Measurements from ENCODE around the gene S100A7A.
"Not testable (repeated sequence)": the region's sequence is repeated elsewhere in the genome, so short reads cannot be mapped to it uniquely, and the experiment has no call there.

S100A7A gene

GRCh38 chr1:153444078-153444477 lies 27.8 kb downstream of the S100A7A start:
- H3K4me1 ChIP-seq (ENCODE audit: insufficient read depth, insufficient read length), result no peaks in the 10 kb centered on the region

GRCh38 chr1:153447498-153448170 lies 31.3 kb downstream of the S100A7A start:
- Histone ChIP-seq H3K36me3 (ENCODE audit: insufficient read depth, insufficient read length, low read length) (no peaks in the 10 kb centered on the region), H3K27me3 (ENCODE audit: insufficient read depth, insufficient read length) (peaks cover 2% of the 10 kb centered on the region), H3K4me1 (ENCODE audit: insufficient read depth, insufficient read length) (no peaks in the 10 kb centered on the region), H3K4me3 (ENCODE audit: insufficient read length, low read depth) (no peak overlapping the region), H3K9ac (ENCODE audit: insufficient read length, low read depth) (no peak overlapping the region), H3K9me3 (ENCODE audit: insufficient read depth, low read length) (peaks cover 6% of the 10 kb centered on the region; the same call in 1 of the 2 replicates)
- TF ChIP-seq YY1 (IDR thresholded peaks at IDR 0.05; ENCODE audit: insufficient read depth, insufficient read length) (no peak), SUZ12 (IDR thresholded peaks at IDR 0.05; ENCODE audit: extremely low read depth, insufficient read depth, insufficient read length) (no peak), ZNF274 (IDR thresholded peaks at IDR 0.05; ENCODE audit: low read depth, low read length) (no peak)
- no peak for DNase-seq (ENCODE audit: low read depth, low spot score)

More at GRCh38 chr1:153444078-153444477, 27.8 kb downstream of the S100A7A start:
- Histone ChIP-seq H3K9ac (ENCODE audit: insufficient read length, low read depth) (no peak overlapping the region), H3K36me3 (ENCODE audit: insufficient read depth, insufficient read length, low read length) (no peaks in the 10 kb centered on the region), H3K4me3 (ENCODE audit: insufficient read length, low read depth) (no peak overlapping the region), H3K9me3 (ENCODE audit: insufficient read depth, low read length) (peaks cover 6% of the 10 kb centered on the region; the same call in 1 of the 2 replicates), H3K27me3 (ENCODE audit: insufficient read depth, insufficient read length) (no peaks in the 10 kb centered on the region)
- no peak for TF ChIP-seq ZNF274 (IDR thresholded peaks at IDR 0.05; ENCODE audit: low read depth, low read length)
- no peak for TF ChIP-seq SUZ12 (IDR thresholded peaks at IDR 0.05; ENCODE audit: extremely low read depth, insufficient read depth, insufficient read length)
- no peak for TF ChIP-seq YY1 (IDR thresholded peaks at IDR 0.05; ENCODE audit: insufficient read depth, insufficient read length)
- DNase-seq (ENCODE audit: low read depth, low spot score), result no peak

GRCh38 chr1:153448851-153449250 lies 32.5 kb downstream of the S100A7A start:
- H3K36me3 ChIP-seq (ENCODE audit: insufficient read depth, insufficient read length, low read length); DNase-seq (ENCODE audit: low read depth, low spot score); H3K9ac ChIP-seq (ENCODE audit: insufficient read length, low read depth); H3K4me3 ChIP-seq (ENCODE audit: insufficient read length, low read depth); H3K4me1 ChIP-seq (ENCODE audit: insufficient read depth, insufficient read length); H3K27me3 ChIP-seq (ENCODE audit: insufficient read depth, insufficient read length); H3K9me3 ChIP-seq (ENCODE audit: insufficient read depth, low read length): not testable (repeated sequence)

- peaks cover 2% of the 10 kb centered on the region for H3K27me3 ChIP-seq (ENCODE audit: insufficient read depth, insufficient read length)
- TF ChIP-seq YY1 (IDR thresholded peaks at IDR 0.05; ENCODE audit: insufficient read depth, insufficient read length) (no peak), ZNF274 (IDR thresholded peaks at IDR 0.05; ENCODE audit: low read depth, low read length) (no peak), SUZ12 (IDR thresholded peaks at IDR 0.05; ENCODE audit: extremely low read depth, insufficient read depth, insufficient read length) (no peak)
- no peaks in the 10 kb centered on the region for H3K4me1 ChIP-seq (ENCODE audit: insufficient read depth, insufficient read length)
- no peaks in the 10 kb centered on the region for H3K9me3 ChIP-seq (ENCODE audit: insufficient read depth, low read length)
- no peaks in the 10 kb centered on the region for H3K36me3 ChIP-seq (ENCODE audit: insufficient read depth, insufficient read length, low read length)
- no peak overlapping the region for H3K9ac ChIP-seq (ENCODE audit: insufficient read length, low read depth)
- H3K4me3 ChIP-seq (ENCODE audit: insufficient read length, low read depth), result no peak overlapping the region
- DNase-seq (ENCODE audit: low read depth, low spot score), result no peak
Measured at GRCh38 chr1:153456396-153456795, 40.1 kb downstream of the S100A7A start.

GRCh38 chr1:153459655-153460054 lies 43.3 kb downstream of the S100A7A start:
- Histone ChIP-seq H3K9me3 (ENCODE audit: insufficient read depth, low read length) (no peaks in the 10 kb centered on the region), H3K9ac (ENCODE audit: insufficient read length, low read depth) (no peak overlapping the region), H3K4me1 (ENCODE audit: insufficient read depth, insufficient read length) (no peaks in the 10 kb centered on the region), H3K4me3 (ENCODE audit: insufficient read length, low read depth) (no peak overlapping the region), H3K36me3 (ENCODE audit: insufficient read depth, insufficient read length, low read length) (no peaks in the 10 kb centered on the region), H3K27me3 (ENCODE audit: insufficient read depth, insufficient read length) (no peaks in the 10 kb centered on the region)
- TF ChIP-seq SUZ12 (IDR thresholded peaks at IDR 0.05; ENCODE audit: extremely low read depth, insufficient read depth, insufficient read length) (no peak), YY1 (IDR thresholded peaks at IDR 0.05; ENCODE audit: insufficient read depth, insufficient read length) (no peak), ZNF274 (IDR thresholded peaks at IDR 0.05; ENCODE audit: low read depth, low read length) (no peak)
- DNase-seq (ENCODE audit: low read depth, low spot score), result no peak

GRCh38 chr1:153460551-153460950 lies 44.2 kb downstream of the S100A7A start, which contains the start of gene S100A7:
Gene S100A7 (minus strand): TSS chr1:153460651. CDS start chr1:153459013, 1,638 bp downstream.
- DNase-seq (ENCODE audit: low read depth, low spot score), result no peak
- Histone ChIP-seq H3K9ac (ENCODE audit: insufficient read length, low read depth) (no peak within 1 kb of the TSS), H3K4me1 (ENCODE audit: insufficient read depth, insufficient read length) (no peaks in the 10 kb centered on the region), H3K4me3 (ENCODE audit: insufficient read length, low read depth) (no peak within 1 kb of the TSS), H3K27me3 (ENCODE audit: insufficient read depth, insufficient read length) (no peaks in the 10 kb centered on the region), H3K9me3 (ENCODE audit: insufficient read depth, low read length) (no peaks in the 10 kb centered on the region), H3K36me3 (ENCODE audit: insufficient read depth, insufficient read length, low read length) (no peaks in the 10 kb centered on the region)
- no peak for TF ChIP-seq YY1 (IDR thresholded peaks at IDR 0.05; ENCODE audit: insufficient read depth, insufficient read length)
- TF ChIP-seq SUZ12 (IDR thresholded peaks at IDR 0.05; ENCODE audit: extremely low read depth, insufficient read depth, insufficient read length), result no peak
- no peak for TF ChIP-seq ZNF274 (IDR thresholded peaks at IDR 0.05; ENCODE audit: low read depth, low read length)

GRCh38 chr1:153462741-153463140 lies 46.4 kb downstream of the S100A7A start:
- H3K4me3 ChIP-seq (ENCODE audit: insufficient read length, low read depth); H3K36me3 ChIP-seq (ENCODE audit: insufficient read depth, insufficient read length, low read length); DNase-seq (ENCODE audit: low read depth, low spot score); H3K9me3 ChIP-seq (ENCODE audit: insufficient read depth, low read length); H3K9ac ChIP-seq (ENCODE audit: insufficient read length, low read depth); H3K4me1 ChIP-seq (ENCODE audit: insufficient read depth, insufficient read length); H3K27me3 ChIP-seq (ENCODE audit: insufficient read depth, insufficient read length): not testable (repeated sequence)

Measured in NT2/D1 (cell line).